Measurements from ENCODE around the gene GUSB.
"Not testable (repeated sequence)": the region's sequence is repeated elsewhere in the genome, so short reads cannot be mapped to it uniquely, and the experiment has no call there.

The GUSB gene

GRCh38 chr7:65953001-65953720, 28.9 kb downstream of the GUSB start:
- no peak for ATAC-seq (ENCODE audit: insufficient read depth, low read depth)
- H3K79me2 ChIP-seq (ENCODE audit: insufficient read depth, low read length), result no peaks in the 10 kb centered on the region; the same call in 1 of the 2 replicates

GRCh38 chr7:65951837-65952578, 30.0 kb downstream of the GUSB start:
- H3K9me3 ChIP-seq (ENCODE audit: insufficient read depth, low read length, severe bottlenecking), result no peaks in the 10 kb centered on the region
- H3K4me2 ChIP-seq (ENCODE audit: insufficient read depth, low read length), result no peak overlapping the region
- H3K4me1 ChIP-seq (ENCODE audit: insufficient read depth, low read length), result no peaks in the 10 kb centered on the region
- no peaks in the 10 kb centered on the region for H3K27me3 ChIP-seq (ENCODE audit: insufficient read depth, low read length, poor library complexity)
- peaks cover 7% of the 10 kb centered on the region; the same call in 1 of the 2 replicates for H4K20me1 ChIP-seq (ENCODE audit: insufficient read depth, low read length)
- DNase-seq, result no peak
- H3K27ac ChIP-seq (ENCODE audit: low read length), result no peak overlapping the region
- ATAC-seq (ENCODE audit: insufficient read depth, low read depth), result no peak
- H2AFZ ChIP-seq (ENCODE audit: low read depth, low read length), result no peak overlapping the region
- H3K79me2 ChIP-seq (ENCODE audit: insufficient read depth, low read length), result peaks cover 5% of the 10 kb centered on the region; the same call in 1 of the 2 replicates
- peaks cover 32% of the 10 kb centered on the region for H3K36me3 ChIP-seq (ENCODE audit: insufficient read depth, low read length)
- no peak overlapping the region for H3K9ac ChIP-seq (ENCODE audit: low read depth, low read length)
- TF ChIP-seq CTCF (IDR thresholded peaks at IDR 0.05; ENCODE audit: borderline replicate concordance, extremely low read depth, low read length, poor library complexity, severe bottlenecking) (no peak), EZH2 (IDR thresholded peaks at IDR 0.05; ENCODE audit: borderline replicate concordance, low read depth, low read length, severe bottlenecking) (no peak)
- H3K4me3 ChIP-seq (ENCODE audit: low read depth in 1 of 2, low read length in 2 of 2), result no peak overlapping the region

More at GRCh38 chr7:65953001-65953720, 28.9 kb downstream of the GUSB start:
- Histone ChIP-seq H3K27ac (ENCODE audit: low read length) (no peak overlapping the region), H4K20me1 (ENCODE audit: insufficient read depth, low read length) (peaks cover 7% of the 10 kb centered on the region; the same call in 1 of the 2 replicates), H3K4me1 (ENCODE audit: insufficient read depth, low read length) (no peaks in the 10 kb centered on the region), H3K9ac (ENCODE audit: low read depth, low read length) (no peak overlapping the region), H3K27me3 (ENCODE audit: insufficient read depth, low read length, poor library complexity) (no peaks in the 10 kb centered on the region), H3K4me3 (ENCODE audit: low read depth in 1 of 2, low read length in 2 of 2) (no peak overlapping the region), H2AFZ (ENCODE audit: low read depth, low read length) (no peak overlapping the region), H3K9me3 (ENCODE audit: insufficient read depth, low read length, severe bottlenecking) (no peaks in the 10 kb centered on the region), H3K4me2 (ENCODE audit: insufficient read depth, low read length) (no peak overlapping the region), H3K36me3 (ENCODE audit: insufficient read depth, low read length) (peaks cover 37% of the 10 kb centered on the region)
- TF ChIP-seq EZH2 (IDR thresholded peaks at IDR 0.05; ENCODE audit: borderline replicate concordance, low read depth, low read length, severe bottlenecking) (no peak), CTCF (IDR thresholded peaks at IDR 0.05; ENCODE audit: borderline replicate concordance, extremely low read depth, low read length, poor library complexity, severe bottlenecking) (no peak)
- no peak for DNase-seq

GRCh38 chr7:65946904-65947303, 35.1 kb downstream of the GUSB start:
- Histone ChIP-seq H2AFZ (ENCODE audit: low read depth, low read length) (no peak overlapping the region), H4K20me1 (ENCODE audit: insufficient read depth, low read length) (no peaks in the 10 kb centered on the region), H3K27ac (ENCODE audit: low read length) (no peak overlapping the region), H3K27me3 (ENCODE audit: insufficient read depth, low read length, poor library complexity) (no peaks in the 10 kb centered on the region), H3K4me3 (ENCODE audit: low read depth in 1 of 2, low read length in 2 of 2) (no peak overlapping the region), H3K9me3 (ENCODE audit: insufficient read depth, low read length, severe bottlenecking) (no peaks in the 10 kb centered on the region), H3K4me1 (ENCODE audit: insufficient read depth, low read length) (no peaks in the 10 kb centered on the region), H3K79me2 (ENCODE audit: insufficient read depth, low read length) (peaks cover 13% of the 10 kb centered on the region; the same call in 1 of the 2 replicates), H3K4me2 (ENCODE audit: insufficient read depth, low read length) (no peak overlapping the region), H3K36me3 (ENCODE audit: insufficient read depth, low read length) (0 out of 2 replicates have a peak, but pooled peaks cover 1% of the 10 kb centered on the region), H3K9ac (ENCODE audit: low read depth, low read length) (no peak overlapping the region)
- ATAC-seq (ENCODE audit: insufficient read depth, low read depth) (no peak), DNase-seq (no peak)
- TF ChIP-seq EZH2 (IDR thresholded peaks at IDR 0.05; ENCODE audit: borderline replicate concordance, low read depth, low read length, severe bottlenecking), result no peak
- no peak for TF ChIP-seq CTCF (IDR thresholded peaks at IDR 0.05; ENCODE audit: borderline replicate concordance, extremely low read depth, low read length, poor library complexity, severe bottlenecking)

GRCh38 chr7:65945787-65946186, 36.2 kb downstream of the GUSB start:
- not testable (repeated sequence) for ATAC-seq (ENCODE audit: insufficient read depth, low read depth); H3K9ac ChIP-seq (ENCODE audit: low read depth, low read length); H3K4me1 ChIP-seq (ENCODE audit: insufficient read depth, low read length); H3K4me3 ChIP-seq (ENCODE audit: low read depth in 1 of 2, low read length in 2 of 2); H3K9me3 ChIP-seq (ENCODE audit: insufficient read depth, low read length, severe bottlenecking); H3K4me2 ChIP-seq (ENCODE audit: insufficient read depth, low read length); DNase-seq; H4K20me1 ChIP-seq (ENCODE audit: insufficient read depth, low read length); H3K36me3 ChIP-seq (ENCODE audit: insufficient read depth, low read length); H3K27me3 ChIP-seq (ENCODE audit: insufficient read depth, low read length, poor library complexity); H3K27ac ChIP-seq (ENCODE audit: low read length); H2AFZ ChIP-seq (ENCODE audit: low read depth, low read length)
- peaks cover 21% of the 10 kb centered on the region for H3K79me2 ChIP-seq (ENCODE audit: insufficient read depth, low read length)
